ENCODE results near the gene SLC38A3. TPM values are rescaled to one million over a fixed set of nuclear protein-coding genes. Genes with fewer than 3 reads are reported as not detected.

The SLC38A3 gene
- total and polyA plus RNA-seq, 9 of the 15 experiments (the other 6 are each of a cell fraction or from before 2014, with no cell fraction given) = 0.09 to 0.38 (median 0.16) TPM; not detected in 6

- no peak for TF ChIP-seq ZBTB11 (CRISPR knock-in tag; IDR thresholded peaks at IDR 0.05)
These were observed 12.9 kb upstream of the SLC38A3 start (continued) for GRCh38 chr3:50192124-50192523.

- in situ Hi-C loops (cut with MboI) (loop anchor here (5.0 kb wide), 2 partner anchors 35 to 80 kb away; no protein-coding TSS in a partner anchor), intact Hi-C loops (cut with micrococcal nuclease) (loop anchor here (1.0 kb wide), 1 partner anchor 81 kb away; no protein-coding TSS in a partner anchor)
- ChIA-PET CTCF (ENCODE audit: low intra/inter-chr PET ratio) (interaction anchor here (1.2 to 4.9 kb wide), 5 partner anchors 33 to 80 kb away, joined by 3 to 91 read pairs (median 3); no protein-coding TSS in a partner anchor), POLR2A (no interaction called here)
- no TSS peak for BruUV-seq (replicated peaks)
- H3K4me3 ChIP-seq = no peak overlapping the region
- H3K27me3 ChIP-seq (ENCODE audit: control insufficient read depth in 2 of 2, insufficient read depth in 2 of 2, low read length in 2 of 2) = peaks cover 0 to 15% of the 10 kb centered on the region in 2 experiments; a peak in 2 of 5 replicates
- peaks cover 2 to 33% of the 10 kb centered on the region in 2 experiments; a peak in 2 of 5 replicates for H3K4me1 ChIP-seq (replicated peaks in 1 of 2; ENCODE audit: control insufficient read depth in 2 of 2, insufficient read depth in 2 of 2, low read length in 2 of 2)
- 0% methylated on average over 9 of the region's 21 CpGs for WGBS (ENCODE audit: insufficient coverage, low coverage, missing lambda C conversion rate)
- H3K79me2 ChIP-seq (ENCODE audit: control insufficient read depth, insufficient read depth, low read length) = no peaks in the 10 kb centered on the region
- no peak overlapping the region for H2AFZ ChIP-seq (ENCODE audit: low read depth, low read length)
- H3K9ac ChIP-seq (ENCODE audit: insufficient read depth in 1 of 2, low read depth in 2 of 2, low read length in 2 of 2) = no peak overlapping the region
- ATAC-seq (peak; percentile 56), FAIRE-seq (peak; percentile 91), DNase-seq (ENCODE audit: extremely low read depth in 1 of 4, low spot score in 3 of 4) (peak; percentile 49 to 75 (median 56))
- no peaks in the 10 kb centered on the region for H3K9me1 ChIP-seq (ENCODE audit: control insufficient read depth, insufficient read depth, low read length)
- no peak overlapping the region for H3K27ac ChIP-seq (ENCODE audit: extremely low read depth, low read depth, low read length)
- H3K36me3 ChIP-seq (ENCODE audit: control insufficient read depth, insufficient read depth, low read length) = no peaks in the 10 kb centered on the region
- no peaks in the 10 kb centered on the region for H3K9me3 ChIP-seq (replicated peaks; ENCODE audit: control insufficient read depth, insufficient read depth, low read depth, low read length)
- H3K4me2 ChIP-seq (ENCODE audit: insufficient read depth, low read length) = no peak overlapping the region
- no peaks in the 10 kb centered on the region; the same call in 1 of the 2 replicates for H4K20me1 ChIP-seq (replicated peaks; ENCODE audit: control insufficient read depth, insufficient read depth, low read length)
- TF ChIP-seq, protein P1, sequence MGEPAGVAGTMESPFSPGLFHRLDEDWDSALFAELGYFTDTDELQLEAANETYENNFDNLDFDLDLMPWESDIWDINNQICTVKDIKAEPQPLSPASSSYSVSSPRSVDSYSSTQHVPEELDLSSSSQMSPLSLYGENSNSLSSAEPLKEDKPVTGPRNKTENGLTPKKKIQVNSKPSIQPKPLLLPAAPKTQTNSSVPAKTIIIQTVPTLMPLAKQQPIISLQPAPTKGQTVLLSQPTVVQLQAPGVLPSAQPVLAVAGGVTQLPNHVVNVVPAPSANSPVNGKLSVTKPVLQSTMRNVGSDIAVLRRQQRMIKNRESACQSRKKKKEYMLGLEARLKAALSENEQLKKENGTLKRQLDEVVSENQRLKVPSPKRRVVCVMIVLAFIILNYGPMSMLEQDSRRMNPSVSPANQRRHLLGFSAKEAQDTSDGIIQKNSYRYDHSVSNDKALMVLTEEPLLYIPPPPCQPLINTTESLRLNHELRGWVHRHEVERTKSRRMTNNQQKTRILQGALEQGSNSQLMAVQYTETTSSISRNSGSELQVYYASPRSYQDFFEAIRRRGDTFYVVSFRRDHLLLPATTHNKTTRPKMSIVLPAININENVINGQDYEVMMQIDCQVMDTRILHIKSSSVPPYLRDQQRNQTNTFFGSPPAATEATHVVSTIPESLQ (CRISPR knock-in tag; IDR thresholded peaks at IDR 0.05) = no peak
- TF ChIP-seq WHSC1 (IDR thresholded peaks at IDR 0.05; ENCODE audit: low read length) (no peak), MXI1 (IDR thresholded peaks at IDR 0.05; ENCODE audit: low read depth, low read length) (no peak), RCOR1 (IDR thresholded peaks at IDR 0.05; ENCODE audit: borderline replicate concordance in 1 of 2, low read depth in 2 of 2, low read length in 2 of 2) (no peak), TAF7 (tag; IDR thresholded peaks at IDR 0.05) (no peak), ZNF3 (CRISPR knock-in tag; IDR thresholded peaks at IDR 0.05) (no peak), NFYB (IDR thresholded peaks at IDR 0.05; ENCODE audit: extremely low read depth, insufficient read length) (no peak), CREBBP (IDR thresholded peaks at IDR 0.05; ENCODE audit: low read depth, low read length) (no peak), KLF16 (IDR thresholded peaks at IDR 0.05) (0 out of 2 replicates have a peak, but pooled peaks have one; percentile 12), ZBTB7A (IDR thresholded peaks at IDR 0.05; ENCODE audit: borderline replicate concordance, control insufficient read depth, low read depth, low read length) (peak; percentile 33; the same call in 1 of the 2 replicates), KAT8 (IDR thresholded peaks at IDR 0.05; ENCODE audit: low read depth) (no peak)
- TF ChIP-seq, protein P2, sequence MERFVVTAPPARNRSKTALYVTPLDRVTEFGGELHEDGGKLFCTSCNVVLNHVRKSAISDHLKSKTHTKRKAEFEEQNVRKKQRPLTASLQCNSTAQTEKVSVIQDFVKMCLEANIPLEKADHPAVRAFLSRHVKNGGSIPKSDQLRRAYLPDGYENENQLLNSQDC (CRISPR knock-in tag; IDR thresholded peaks at IDR 0.05) = no peak
These were observed 12.4 kb upstream of the SLC38A3 start for GRCh38 chr3:50192689-50193141.

All from K562 (cell line).